Globus pallidus (tissue), 1 donor: Measurements from ENCODE around the gene CAMK2D.

ENCODE experiments used
- DNase-seq: peaks from one replicate; pipeline ENCODE4 v3.0.0-alpha.2; 2015; ENCODE audit warnings: low spot score

The CAMK2D gene

GRCh38 chr4:113604955-113605354 is 156.6 kb downstream of the CAMK2D start:
- DNase-seq, result no peak

- no peak for DNase-seq
Measured at GRCh38 chr4:113603911-113604310, 157.6 kb downstream of the CAMK2D start.

- no peak for DNase-seq
Measured at GRCh38 chr4:113602646-113603228, 158.8 kb downstream of the CAMK2D start.

GRCh38 chr4:113601636-113602035 is 159.9 kb downstream of the CAMK2D start:
- no peak for DNase-seq

- no peak for DNase-seq
Measured at GRCh38 chr4:113596396-113596795, 165.1 kb downstream of the CAMK2D start.

- DNase-seq, result no peak
Measured at GRCh38 chr4:113594231-113594556, 167.3 kb downstream of the CAMK2D start.

- DNase-seq, result no peak
Measured at GRCh38 chr4:113593400-113594230, 167.9 kb downstream of the CAMK2D start.

GRCh38 chr4:113591982-113592381 is 169.6 kb downstream of the CAMK2D start:
- DNase-seq, result no peak

GRCh38 chr4:113588895-113589668 is 172.5 kb downstream of the CAMK2D start:
- DNase-seq, result no peak

GRCh38 chr4:113587640-113588275 is 173.8 kb downstream of the CAMK2D start:
- peak; percentile 14 for DNase-seq

- no peak for DNase-seq
Measured at GRCh38 chr4:113587156-113587555, 174.4 kb downstream of the CAMK2D start.

GRCh38 chr4:113586072-113586471 is 175.5 kb downstream of the CAMK2D start:
- no peak for DNase-seq

GRCh38 chr4:113584407-113585150 is 177.0 kb downstream of the CAMK2D start:
- no peak for DNase-seq

GRCh38 chr4:113582737-113583136 is 178.8 kb downstream of the CAMK2D start:
- no peak for DNase-seq

GRCh38 chr4:113579360-113579759 is 182.2 kb downstream of the CAMK2D start:
- DNase-seq, result no peak

GRCh38 chr4:113576947-113577678 is 184.4 kb downstream of the CAMK2D start:
- DNase-seq, result no peak

- DNase-seq, result no peak
Measured at GRCh38 chr4:113575401-113575800, 186.1 kb downstream of the CAMK2D start.

- no peak for DNase-seq
Measured at GRCh38 chr4:113574636-113575103, 186.9 kb downstream of the CAMK2D start.

GRCh38 chr4:113572620-113573019 is 188.9 kb downstream of the CAMK2D start:
- DNase-seq, result no peak

GRCh38 chr4:113566015-113566795 is 195.3 kb downstream of the CAMK2D start:
- no peak for DNase-seq
